IMR-90 (cell line): ENCODE data around the gene DBF4B.

Experiments used
- BHLHE40 ChIP-seq: fragments of 150-350 bp; IDR thresholded peaks from 2 replicates; pipeline ENCODE4 v1.6.1; 2016; ENCODE audit warnings: mild to moderate bottlenecking, low read depth, low read length
- CEBPB ChIP-seq: IDR thresholded peaks from 2 replicates; pipeline ENCODE4 v1.6.1; 2012; ENCODE audit warnings: low read depth, low read length, improper control_type of control experiment
- CHD1 ChIP-seq: IDR thresholded peaks from 2 replicates; pipeline ENCODE4 v1.6.1; 2012; ENCODE audit warnings: low read depth, low read length, improper control_type of control experiment
- CTCF ChIP-seq: conservative IDR thresholded peaks from 2 replicates; pipeline ENCODE4 v1.5.1; 2012; ENCODE audit warnings: mild to moderate bottlenecking, low read depth, low read length, improper control_type of control experiment
- ELK1 ChIP-seq: fragments of 150-350 bp; IDR thresholded peaks from 2 replicates; pipeline ENCODE4 v1.6.1; 2016; ENCODE audit warnings: low read depth, mild to moderate bottlenecking, low read length, moderate library complexity, borderline replicate concordance
- FOS ChIP-seq: fragments of 150-350 bp; IDR thresholded peaks from 2 replicates; pipeline ENCODE4 v1.6.1; 2016; ENCODE audit warnings: low read depth, low read length
- MAFK ChIP-seq: IDR thresholded peaks from 2 replicates; pipeline ENCODE4 v1.6.1; 2012; ENCODE audit warnings: low read depth, low read length, improper control_type of control experiment
- MAZ ChIP-seq: IDR thresholded peaks from 2 replicates; pipeline ENCODE4 v1.6.1; 2012; ENCODE audit warnings: low read depth, mild to moderate bottlenecking, low read length, improper control_type of control experiment, moderate library complexity, borderline replicate concordance
- POLR2A ChIP-seq: IDR thresholded peaks from 2 replicates; pipeline ENCODE4 v1.6.1; 2012; ENCODE audit warnings: mild to moderate bottlenecking, low read depth, low read length
- RCOR1 ChIP-seq: IDR thresholded peaks from 2 replicates; pipeline ENCODE4 v1.6.1; 2012; ENCODE audit warnings: mild to moderate bottlenecking, low read length, improper control_type of control experiment; ENCODE audit not compliant: insufficient replicate concordance
- SMC3 ChIP-seq: fragments of 150-350 bp; IDR thresholded peaks from 2 replicates; pipeline ENCODE4 v1.6.1; 2016; ENCODE audit warnings: low read depth, mild to moderate bottlenecking, antibody characterized with exemption, low read length, moderate library complexity
- USF2 ChIP-seq: fragments of 150-350 bp; IDR thresholded peaks from 2 replicates; pipeline ENCODE4 v1.6.1; 2017; ENCODE audit warnings: mild to moderate bottlenecking, antibody characterized with exemption, low read length, low read depth

GRCh38 chr17:44768505-44769142 lies 60.2 kb downstream of the DBF4B start:
- TF ChIP-seq POLR2A (no peak), CTCF (no peak), CEBPB (no peak), CHD1 (no peak), SMC3 (no peak), ELK1 (no peak), USF2 (no peak), RCOR1 (no peak), BHLHE40 (no peak), FOS (no peak), MAFK (no peak), MAZ (no peak)
